ENCODE data around the gene ACCS.

- no peak for TF ChIP-seq YY1 (IDR thresholded peaks at IDR 0.05; ENCODE audit: insufficient read depth, insufficient read length)
- TF ChIP-seq SUZ12 (IDR thresholded peaks at IDR 0.05; ENCODE audit: extremely low read depth, insufficient read depth, insufficient read length) = no peak
Observed at GRCh38 chr11:44028401-44028800, 37.7 kb upstream of the ACCS start.

Measured in NT2/D1 (cell line).